AG09319 (cell line): ENCODE results near the gene ING5.
"Not testable (repeated sequence)": the region's sequence is repeated elsewhere in the genome, so short reads cannot be mapped to it uniquely, and the experiment has no call there.

Experiments
- DNase-seq: peaks from one replicate; pipeline ENCODE4 v3.0.0-alpha.2; 2010; ENCODE audit warnings: low read depth; ENCODE audit errors: extremely low read depth
- TF ChIP-seq, protein P1 (sequence below): IDR thresholded peaks from 2 replicates; pipeline ENCODE4 v1.5.1; 2011; ENCODE audit warnings: low read depth, mild to moderate bottlenecking, inconsistent platforms, low read length, moderate library complexity

Gene ING5

DNA sequence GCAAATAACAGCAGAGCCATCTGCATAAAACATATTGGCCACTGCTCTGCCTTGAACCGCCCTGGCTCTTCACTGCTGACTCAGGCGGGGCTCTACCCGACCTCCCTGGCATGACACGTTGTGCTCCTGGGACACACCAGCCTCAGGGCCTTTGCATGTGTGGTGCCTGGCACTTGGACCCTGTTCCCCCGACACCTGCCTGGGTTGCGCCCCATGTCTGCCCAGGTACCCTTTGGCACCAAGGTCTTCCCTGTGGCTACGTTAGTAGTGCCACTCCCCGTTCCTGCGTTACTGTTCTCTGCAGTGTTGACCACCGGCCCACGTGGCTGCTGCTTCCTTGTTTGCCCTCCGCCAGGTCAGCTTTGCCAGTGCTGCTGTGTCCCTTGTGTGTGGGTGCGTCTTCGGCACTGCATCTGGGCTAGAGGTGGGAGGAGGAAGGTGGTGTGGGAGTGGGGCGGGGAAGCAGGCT, 44.0 kb upstream of the ING5 start:
- TF ChIP-seq, protein P1, sequence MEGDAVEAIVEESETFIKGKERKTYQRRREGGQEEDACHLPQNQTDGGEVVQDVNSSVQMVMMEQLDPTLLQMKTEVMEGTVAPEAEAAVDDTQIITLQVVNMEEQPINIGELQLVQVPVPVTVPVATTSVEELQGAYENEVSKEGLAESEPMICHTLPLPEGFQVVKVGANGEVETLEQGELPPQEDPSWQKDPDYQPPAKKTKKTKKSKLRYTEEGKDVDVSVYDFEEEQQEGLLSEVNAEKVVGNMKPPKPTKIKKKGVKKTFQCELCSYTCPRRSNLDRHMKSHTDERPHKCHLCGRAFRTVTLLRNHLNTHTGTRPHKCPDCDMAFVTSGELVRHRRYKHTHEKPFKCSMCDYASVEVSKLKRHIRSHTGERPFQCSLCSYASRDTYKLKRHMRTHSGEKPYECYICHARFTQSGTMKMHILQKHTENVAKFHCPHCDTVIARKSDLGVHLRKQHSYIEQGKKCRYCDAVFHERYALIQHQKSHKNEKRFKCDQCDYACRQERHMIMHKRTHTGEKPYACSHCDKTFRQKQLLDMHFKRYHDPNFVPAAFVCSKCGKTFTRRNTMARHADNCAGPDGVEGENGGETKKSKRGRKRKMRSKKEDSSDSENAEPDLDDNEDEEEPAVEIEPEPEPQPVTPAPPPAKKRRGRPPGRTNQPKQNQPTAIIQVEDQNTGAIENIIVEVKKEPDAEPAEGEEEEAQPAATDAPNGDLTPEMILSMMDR = no peak
- no peak for DNase-seq

DNA sequence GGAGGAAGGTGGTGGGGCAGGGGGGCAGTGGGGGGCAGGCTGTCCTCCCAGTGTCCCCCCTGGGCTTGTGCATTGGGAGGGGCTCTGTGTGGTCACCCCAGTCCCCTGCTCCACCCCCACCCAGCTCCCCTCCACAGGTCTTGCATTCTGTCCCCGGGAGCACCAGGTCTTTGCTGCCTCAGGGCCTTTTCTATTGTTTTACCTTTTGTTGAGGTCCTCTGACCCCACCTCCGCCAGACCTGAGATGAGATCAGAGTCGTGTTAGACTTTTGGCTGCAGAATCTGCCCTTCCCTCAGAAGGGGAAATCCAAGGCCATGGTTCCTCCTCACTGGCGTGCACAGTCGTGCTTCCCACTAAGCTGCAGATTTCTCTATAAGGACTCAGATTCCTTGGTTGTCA, 43.5 kb upstream of the ING5 start:
- no peak for DNase-seq
- TF ChIP-seq, protein P1 = no peak

DNA sequence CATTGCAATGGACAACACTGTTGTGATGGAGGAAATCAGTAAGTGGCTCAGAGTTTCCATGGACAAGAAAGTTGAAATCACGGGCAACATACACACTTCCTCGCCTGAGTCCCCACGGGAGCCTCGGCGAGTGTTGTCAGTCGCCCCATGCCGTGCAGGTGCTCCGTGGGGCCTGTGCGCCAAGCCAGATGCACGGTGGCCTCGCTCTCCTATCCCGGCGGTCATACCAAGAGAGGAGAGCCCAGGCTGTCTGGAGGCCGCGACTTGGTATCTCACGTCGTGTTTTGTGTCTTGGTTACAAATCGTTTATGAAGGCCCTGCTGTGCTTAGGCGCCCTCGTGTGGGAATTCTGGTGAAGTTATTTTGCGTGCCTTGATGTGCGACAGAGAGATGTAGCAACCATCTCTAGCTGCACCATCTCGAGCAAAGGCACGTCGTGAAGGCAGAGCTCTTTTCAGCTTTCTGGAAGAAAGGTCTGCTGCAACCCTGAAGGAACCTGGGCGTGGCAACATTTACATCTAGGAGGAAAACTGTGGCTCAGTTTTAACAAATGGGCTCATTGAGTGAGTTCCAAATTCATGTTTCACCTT, 42.6 kb upstream of the ING5 start:
- peak; percentile 40 for DNase-seq
- TF ChIP-seq, protein P1 = peak; percentile 73

DNA sequence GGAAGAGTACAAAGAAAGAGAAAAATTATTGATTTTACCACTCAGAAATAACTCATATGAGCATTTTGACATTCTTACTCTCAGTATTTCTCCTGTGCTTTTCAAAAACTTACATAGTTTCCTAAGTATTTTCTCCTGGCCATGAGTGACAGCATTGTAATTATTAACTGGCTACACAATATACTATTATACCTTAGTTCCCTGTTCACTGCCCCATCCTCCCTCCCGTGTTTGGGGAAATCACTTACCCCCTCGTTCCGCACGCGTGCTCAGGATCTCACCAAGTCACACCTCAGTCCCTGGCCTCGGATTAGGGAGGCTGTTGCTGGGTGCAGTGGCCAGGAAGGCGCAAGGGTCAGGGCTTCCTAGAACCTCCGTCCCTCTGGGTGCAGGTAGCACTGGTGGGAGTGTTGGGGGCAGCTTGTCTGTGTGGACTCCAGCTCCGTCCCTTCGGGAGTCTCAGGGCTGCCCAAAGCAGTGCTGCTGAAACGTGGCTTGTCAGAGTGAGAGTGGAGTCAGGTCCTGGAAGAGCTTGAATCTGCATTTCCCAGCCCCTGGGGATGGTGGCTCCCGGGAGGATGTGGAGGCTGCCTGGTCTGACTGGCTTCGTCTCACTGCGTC, 41.1 kb upstream of the ING5 start:
- DNase-seq = no peak
- TF ChIP-seq, protein P1 = no peak

DNA sequence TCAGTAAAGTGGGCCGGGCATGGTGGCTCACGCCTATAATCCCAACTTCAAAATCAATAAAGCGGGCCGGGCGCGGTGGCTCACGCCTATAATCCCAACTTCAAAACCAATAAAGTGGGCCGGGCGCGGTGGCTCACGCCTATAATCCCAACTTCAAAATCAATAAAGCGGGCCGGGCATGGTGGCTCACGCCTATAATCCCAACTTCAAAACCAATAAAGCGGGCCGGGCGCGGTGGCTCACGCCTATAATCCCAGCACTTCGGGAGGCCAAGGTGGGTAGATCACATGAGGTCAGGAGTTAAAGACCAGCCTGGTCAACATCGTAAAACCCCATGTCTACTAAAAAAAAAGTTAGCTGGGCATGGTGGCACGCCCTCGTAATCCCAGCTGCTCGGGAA, 39.1 kb upstream of the ING5 start:
- not testable (repeated sequence) for DNase-seq

DNA sequence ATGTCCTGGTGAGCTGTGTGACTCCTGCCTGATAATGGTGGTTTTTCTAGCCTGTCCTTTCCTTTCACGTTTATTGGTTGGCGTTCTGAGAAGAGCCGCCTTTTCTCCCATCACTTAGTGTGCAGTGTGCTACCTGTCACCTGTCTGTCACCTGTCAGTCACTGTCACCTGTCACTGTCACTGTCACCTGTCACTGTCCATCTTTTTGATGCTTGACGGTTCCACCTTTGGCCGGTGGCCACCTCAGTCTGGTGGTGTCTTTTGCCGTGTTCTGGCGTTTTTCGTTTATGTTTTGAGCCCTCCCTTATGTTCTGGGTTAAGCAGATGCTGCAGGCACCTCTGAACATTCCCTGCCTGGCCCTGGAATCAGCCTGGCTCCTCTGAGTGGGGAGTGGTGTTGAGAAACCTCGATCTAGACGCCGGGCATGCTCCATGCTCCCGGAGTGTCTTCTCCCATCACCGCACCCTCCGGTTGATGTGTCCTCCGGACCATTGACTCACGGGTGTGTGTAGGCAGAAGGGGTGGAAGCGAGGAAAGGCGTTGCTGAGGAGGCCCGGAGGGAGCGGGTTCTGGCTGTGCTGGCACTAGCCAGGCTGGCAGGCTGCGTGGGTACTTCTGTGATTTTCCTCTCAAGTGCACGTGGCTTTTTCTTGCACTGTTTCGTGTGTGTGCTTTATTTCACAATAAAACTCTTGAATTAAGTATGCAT, 36.0 kb upstream of the ING5 start:
- TF ChIP-seq, protein P1 = no peak
- no peak for DNase-seq

DNA sequence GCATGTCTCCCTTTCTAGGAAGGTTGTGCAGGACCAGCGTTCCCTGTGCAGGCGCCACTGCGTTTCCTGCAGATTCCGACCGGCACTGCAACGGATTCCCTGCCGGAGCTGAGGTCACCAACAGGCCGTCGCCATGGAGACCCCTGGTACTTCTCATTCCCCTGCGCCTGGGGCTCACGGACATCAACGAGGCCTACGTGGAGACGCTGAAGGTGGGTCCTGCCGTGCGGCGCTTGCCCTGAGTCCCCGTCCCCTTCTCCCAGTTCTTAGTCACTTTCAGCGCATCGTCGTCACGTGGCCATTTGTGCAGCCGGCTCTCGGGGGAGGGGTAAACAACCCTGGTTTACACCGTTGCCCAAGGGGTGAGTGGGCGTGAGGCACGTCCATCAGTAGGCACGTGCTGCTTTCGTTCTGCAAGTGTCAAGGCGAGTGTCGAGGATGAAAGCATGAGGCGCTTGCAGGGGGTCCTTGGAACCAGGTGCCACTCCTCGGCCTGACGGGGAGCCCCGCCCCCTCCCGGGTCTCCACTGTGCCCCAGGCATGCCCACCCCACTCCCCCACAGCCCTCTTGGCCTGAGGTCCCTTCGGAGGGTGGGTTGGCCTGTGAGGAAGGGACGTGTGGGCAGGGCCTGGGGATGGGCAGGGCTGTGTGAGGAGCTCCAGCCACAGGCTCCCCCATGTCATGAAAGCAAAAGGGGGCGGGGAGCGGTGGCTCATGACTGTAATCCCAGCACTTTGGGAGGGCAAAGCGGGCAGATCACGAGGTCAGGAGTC, 35.0 kb upstream of the ING5 start:
- TF ChIP-seq, protein P1 = no peak
- DNase-seq = no peak
